Dedifferentiated amniotic fluid mesenchymal stem cell (primary cell): ENCODE data around the gene LRRC75B.

Experiments used
- DNase-seq: peaks from one replicate; pipeline ENCODE4 v3.0.0-alpha.2; 2016; ENCODE audit errors: extremely low spot score

Gene LRRC75B

DNA sequence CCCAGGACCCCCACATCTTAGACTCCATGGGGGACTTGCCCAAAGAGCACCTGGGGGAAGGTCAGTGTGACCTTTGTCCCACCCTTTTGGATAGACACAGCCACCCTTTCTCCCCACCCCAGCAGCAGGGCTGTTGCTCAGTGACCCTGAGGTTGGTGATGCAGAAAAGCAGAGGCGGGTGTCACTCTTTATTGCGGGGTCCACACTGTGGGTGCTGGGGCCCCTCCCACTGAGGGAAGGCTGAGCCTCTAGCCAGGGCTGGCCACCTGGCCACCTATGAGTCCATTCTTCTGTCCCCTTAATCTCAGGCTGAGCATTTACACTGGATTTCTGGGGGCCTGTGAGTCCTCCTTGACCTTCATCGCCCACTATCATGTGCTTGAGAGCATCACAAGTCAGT lies 7.4 kb downstream of the LRRC75B start:
- no peak for DNase-seq

GRCh38 chr22:24584871-24585411 lies 7.9 kb downstream of the LRRC75B start:
- DNase-seq, result no peak

DNA sequence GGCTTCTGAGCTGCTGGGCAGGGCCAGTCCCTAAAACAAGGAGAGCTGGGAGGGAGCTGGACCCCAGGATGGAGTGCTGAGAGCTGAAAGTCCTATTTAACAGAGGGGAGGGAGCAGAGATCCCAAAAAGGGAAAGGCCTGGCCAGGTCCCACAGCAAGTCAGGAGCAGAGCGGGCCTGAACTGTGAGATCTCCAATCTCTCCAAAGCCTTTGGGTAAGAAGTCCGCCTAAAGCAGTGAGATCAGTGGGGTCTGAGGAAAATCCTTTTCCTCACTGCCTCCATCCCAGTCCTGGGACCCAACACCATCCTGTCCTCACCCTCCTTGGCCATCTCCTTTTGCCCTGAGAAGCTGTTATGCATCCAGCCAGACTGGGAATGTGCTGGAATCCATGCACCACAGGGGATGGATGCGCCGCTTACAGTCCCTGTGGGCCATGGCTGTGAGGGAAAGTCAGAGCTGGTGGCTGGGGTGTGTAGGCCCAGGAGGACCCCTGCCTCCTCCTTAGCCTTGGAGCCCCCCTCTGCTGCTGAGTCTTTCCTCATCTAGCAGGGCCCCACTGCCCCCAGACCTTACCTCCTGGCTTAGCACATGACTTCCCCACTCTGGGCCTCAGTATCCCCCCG lies 8.6 kb downstream of the LRRC75B start:
- DNase-seq, result no peak

- no peak for DNase-seq
Observed at GRCh38 chr22:24583221-24584165, 9.4 kb downstream of the LRRC75B start.

DNA sequence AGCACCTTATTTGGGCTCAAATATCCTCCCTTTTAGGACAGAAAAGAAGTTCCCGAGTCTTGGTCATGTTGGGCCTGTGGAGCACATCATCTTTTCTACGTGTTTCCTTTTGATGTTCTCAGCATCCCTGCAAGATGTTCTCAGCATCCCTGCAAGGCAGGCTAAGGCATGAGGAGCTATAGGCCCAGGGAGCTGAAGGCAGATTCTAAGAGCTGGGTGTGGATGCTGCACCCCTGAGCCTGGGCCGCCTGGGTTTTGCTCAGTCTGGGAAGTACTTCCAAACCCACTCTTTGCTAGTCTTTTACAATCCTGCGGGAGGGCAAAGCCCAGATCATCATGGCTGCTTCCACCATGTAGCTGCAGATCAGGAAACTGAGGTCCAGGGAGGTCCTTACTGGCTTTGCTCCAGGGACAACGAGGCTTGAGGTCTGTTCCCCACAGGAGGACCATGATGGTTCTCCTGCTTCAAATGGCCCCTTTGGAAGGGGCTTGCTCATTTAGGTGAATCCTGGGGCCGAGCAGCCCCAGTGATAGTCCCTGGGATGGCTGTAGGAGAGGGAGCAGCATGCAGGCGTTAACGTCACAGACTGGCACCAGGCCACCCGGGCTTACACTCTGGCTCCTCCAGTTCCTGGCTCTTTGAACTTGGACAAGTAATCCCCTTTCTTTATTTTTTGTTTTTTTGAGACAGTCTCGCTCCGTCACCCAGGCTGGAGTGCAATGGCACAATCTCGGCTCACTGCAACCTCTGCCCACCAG lies 10.6 kb downstream of the LRRC75B start:
- no peak for DNase-seq

- DNase-seq, result peak; percentile 64
Observed at GRCh38 chr22:24580276-24580675, 12.6 kb downstream of the LRRC75B start.

DNA sequence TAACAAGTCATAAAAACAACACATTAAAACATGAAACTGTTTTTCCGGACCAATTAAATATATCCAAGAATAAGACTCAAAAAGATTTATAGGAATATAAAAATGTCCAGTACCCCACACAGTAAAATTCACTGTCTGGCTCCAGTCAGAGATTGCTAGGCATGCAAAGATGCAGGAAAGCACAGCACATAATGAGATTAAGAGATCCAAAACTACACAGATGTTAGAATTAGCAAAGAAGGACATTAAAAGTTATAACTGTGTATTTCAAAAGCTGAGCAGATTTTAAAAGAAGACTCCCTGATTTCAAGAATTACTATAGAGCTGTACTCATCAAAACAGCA lies 13.6 kb downstream of the LRRC75B start:
- DNase-seq, result no peak

GRCh38 chr22:24578355-24579257 lies 14.3 kb downstream of the LRRC75B start:
- no peak for DNase-seq

GRCh38 chr22:24576778-24577177 lies 16.1 kb downstream of the LRRC75B start:
- DNase-seq, result no peak

GRCh38 chr22:24571266-24571665 lies 21.6 kb downstream of the LRRC75B start:
- DNase-seq, result no peak

- DNase-seq, result no peak
Observed at GRCh38 chr22:24567668-24568067, 25.2 kb downstream of the LRRC75B start.

DNA sequence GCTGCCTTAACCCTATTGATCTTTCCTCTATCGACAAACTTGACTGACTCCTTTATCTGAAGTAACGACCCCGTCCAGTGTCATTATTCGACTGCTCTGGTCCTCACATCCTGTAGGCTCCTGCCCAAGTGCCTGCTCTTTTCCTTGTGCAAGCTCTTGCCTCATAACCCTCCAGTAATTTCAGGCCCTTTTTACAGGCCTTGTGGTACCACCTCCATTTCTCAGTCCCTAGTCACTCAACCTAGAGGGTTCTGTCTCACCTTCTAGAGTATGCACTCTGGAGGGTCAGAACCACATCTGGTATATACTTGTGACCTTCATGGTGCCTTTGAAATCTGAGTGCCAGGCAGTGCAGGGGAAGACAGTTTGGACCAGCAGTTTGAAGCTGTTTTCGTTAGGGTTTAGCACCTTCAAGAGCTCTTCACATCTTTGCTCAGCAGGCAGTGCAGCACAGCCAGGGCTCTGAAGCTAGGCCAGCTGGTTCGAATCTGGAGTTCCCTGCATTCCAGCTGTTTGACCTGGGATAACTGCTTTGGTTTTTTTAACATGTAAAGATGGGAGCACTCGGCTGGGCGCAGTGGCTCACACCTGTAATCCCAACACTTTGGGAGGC lies 25.9 kb downstream of the LRRC75B start:
- DNase-seq, result no peak

GRCh38 chr22:24565077-24565476 lies 27.8 kb downstream of the LRRC75B start:
- DNase-seq, result no peak

DNA sequence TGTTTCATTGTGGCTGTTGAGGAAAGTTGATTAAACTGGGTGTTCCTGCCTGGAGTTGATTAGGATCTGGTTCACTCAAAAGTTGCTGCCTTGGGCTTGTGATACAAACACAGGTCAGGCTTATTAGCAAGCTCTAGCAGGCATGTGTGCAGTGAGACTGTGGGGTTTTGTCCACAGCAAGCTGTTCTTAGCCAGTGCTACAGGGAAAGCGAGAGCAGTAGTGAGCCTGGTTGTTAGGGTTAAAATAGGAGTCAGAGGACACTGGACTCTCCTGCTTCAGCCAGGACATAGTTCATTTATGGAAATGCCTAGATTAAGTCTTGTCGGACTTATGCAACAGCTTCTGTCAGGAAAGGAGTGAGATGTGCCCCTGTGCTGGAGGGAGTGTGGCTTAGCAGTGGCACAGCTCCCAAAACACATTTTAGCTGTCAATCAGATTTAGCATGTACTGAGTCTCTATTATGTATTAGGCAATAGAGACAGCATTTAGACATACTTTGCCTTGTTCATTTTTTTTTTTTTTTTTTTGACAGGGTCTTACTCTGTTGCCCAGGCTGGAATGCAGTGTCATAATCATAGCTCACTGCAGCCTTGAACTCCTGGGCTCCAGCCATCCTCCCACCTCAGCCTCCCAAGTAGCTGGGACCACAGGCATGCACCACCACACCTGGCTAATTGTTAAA lies 28.4 kb downstream of the LRRC75B start:
- no peak for DNase-seq

DNA sequence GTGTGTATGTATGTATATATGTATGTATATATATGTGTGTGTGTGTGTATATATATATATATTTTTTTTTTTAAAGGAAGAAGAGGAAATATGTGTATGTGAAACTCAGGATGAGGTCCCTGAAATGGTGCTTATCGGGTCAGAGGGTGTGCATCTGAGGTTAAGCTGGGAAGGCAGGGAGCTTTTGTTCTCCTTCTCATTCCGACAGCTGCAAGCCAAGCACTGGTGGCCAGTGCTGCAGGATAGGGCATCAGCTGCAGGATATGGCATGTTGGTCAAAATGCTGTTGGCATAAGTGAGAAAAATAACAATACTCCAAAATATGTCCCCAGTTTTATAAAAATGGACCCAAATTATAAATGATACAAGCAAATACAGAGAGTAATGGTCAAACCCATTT lies 29.6 kb downstream of the LRRC75B start:
- DNase-seq, result no peak

GRCh38 chr22:24559471-24559870 lies 33.4 kb downstream of the LRRC75B start:
- DNase-seq, result no peak

GRCh38 chr22:24555165-24556039 lies 37.5 kb downstream of the LRRC75B start, which contains the start of gene SNRPD3:
Gene SNRPD3 (plus strand): TSS chr22:24555999. CDS start chr22:24557675, 1,676 bp downstream.
- DNase-seq, result peak; percentile 98

- DNase-seq, result peak; percentile 40
Observed at GRCh38 chr22:24554313-24555164, 38.3 kb downstream of the LRRC75B start, which contains the start of gene GUCD1. Gene GUCD1 (minus strand): TSS chr22:24555138. CDS start chr22:24554991, 147 bp downstream.
